ENCODE results near the gene MARCHF10.

GRCh38 chr17:62754631-62755030, 53.5 kb downstream of the MARCHF10 start:
- no peak for TF ChIP-seq ZNF274 (IDR thresholded peaks at IDR 0.05; ENCODE audit: low read depth, low read length)
- TF ChIP-seq YY1 (IDR thresholded peaks at IDR 0.05; ENCODE audit: insufficient read depth, insufficient read length) = no peak
- no peak for TF ChIP-seq SUZ12 (IDR thresholded peaks at IDR 0.05; ENCODE audit: extremely low read depth, insufficient read depth, insufficient read length)

Data from NT2/D1 (cell line).